ENCODE data around the gene DEGS2.

Gene DEGS2

GRCh38 chr14:100155049-100155621 lies 4.3 kb downstream of the DEGS2 start (continued):
- TF ChIP-seq, protein P1, sequence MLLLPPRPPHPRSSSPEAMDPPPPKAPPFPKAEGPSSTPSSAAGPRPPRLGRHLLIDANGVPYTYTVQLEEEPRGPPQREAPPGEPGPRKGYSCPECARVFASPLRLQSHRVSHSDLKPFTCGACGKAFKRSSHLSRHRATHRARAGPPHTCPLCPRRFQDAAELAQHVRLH (tag by site-specific recombination; IDR thresholded peaks at IDR 0.05), result peak; percentile 80
- 0 out of 2 replicates have a peak, but pooled peaks have one; percentile 52 for TF ChIP-seq ZFP37 (tag by site-specific recombination; IDR thresholded peaks at IDR 0.05)
- 0 out of 2 replicates have a peak, but pooled peaks have one; percentile 22 for TF ChIP-seq EGR2 (tag by site-specific recombination; IDR thresholded peaks at IDR 0.05; ENCODE audit: low read depth)
- TF ChIP-seq, protein P2, sequence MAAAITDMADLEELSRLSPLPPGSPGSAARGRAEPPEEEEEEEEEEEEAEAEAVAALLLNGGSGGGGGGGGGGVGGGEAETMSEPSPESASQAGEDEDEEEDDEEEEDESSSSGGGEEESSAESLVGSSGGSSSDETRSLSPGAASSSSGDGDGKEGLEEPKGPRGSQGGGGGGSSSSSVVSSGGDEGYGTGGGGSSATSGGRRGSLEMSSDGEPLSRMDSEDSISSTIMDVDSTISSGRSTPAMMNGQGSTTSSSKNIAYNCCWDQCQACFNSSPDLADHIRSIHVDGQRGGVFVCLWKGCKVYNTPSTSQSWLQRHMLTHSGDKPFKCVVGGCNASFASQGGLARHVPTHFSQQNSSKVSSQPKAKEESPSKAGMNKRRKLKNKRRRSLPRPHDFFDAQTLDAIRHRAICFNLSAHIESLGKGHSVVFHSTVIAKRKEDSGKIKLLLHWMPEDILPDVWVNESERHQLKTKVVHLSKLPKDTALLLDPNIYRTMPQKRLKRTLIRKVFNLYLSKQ (tag by site-specific recombination; IDR thresholded peaks at IDR 0.05; ENCODE audit: borderline replicate concordance), result no peak
- TF ChIP-seq, protein P3, sequence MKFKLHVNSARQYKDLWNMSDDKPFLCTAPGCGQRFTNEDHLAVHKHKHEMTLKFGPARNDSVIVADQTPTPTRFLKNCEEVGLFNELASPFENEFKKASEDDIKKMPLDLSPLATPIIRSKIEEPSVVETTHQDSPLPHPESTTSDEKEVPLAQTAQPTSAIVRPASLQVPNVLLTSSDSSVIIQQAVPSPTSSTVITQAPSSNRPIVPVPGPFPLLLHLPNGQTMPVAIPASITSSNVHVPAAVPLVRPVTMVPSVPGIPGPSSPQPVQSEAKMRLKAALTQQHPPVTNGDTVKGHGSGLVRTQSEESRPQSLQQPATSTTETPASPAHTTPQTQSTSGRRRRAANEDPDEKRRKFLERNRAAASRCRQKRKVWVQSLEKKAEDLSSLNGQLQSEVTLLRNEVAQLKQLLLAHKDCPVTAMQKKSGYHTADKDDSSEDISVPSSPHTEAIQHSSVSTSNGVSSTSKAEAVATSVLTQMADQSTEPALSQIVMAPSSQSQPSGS (tag by site-specific recombination; IDR thresholded peaks at IDR 0.05; ENCODE audit: low read depth), result no peak
- no peak for TF ChIP-seq OVOL3 (tag by site-specific recombination; IDR thresholded peaks at IDR 0.05)
- peak; percentile 100 for TF ChIP-seq ZNF2 (tag by site-specific recombination; IDR thresholded peaks at IDR 0.05)
- TF ChIP-seq ZNF350 (tag by site-specific recombination; IDR thresholded peaks at IDR 0.05), result no peak
- TF ChIP-seq ZNF830 (tag by site-specific recombination; IDR thresholded peaks at IDR 0.05; ENCODE audit: low read depth), result no peak
- TF ChIP-seq IKZF3 (tag by site-specific recombination; IDR thresholded peaks at IDR 0.05), result peak; percentile 69; the same call in 1 of the 2 replicates
- TF ChIP-seq PBX3 (CRISPR knock-in tag; IDR thresholded peaks at IDR 0.05), result no peak
- TF ChIP-seq ZNF621 (tag by site-specific recombination; IDR thresholded peaks at IDR 0.05), result no peak
- TF ChIP-seq, protein P4, sequence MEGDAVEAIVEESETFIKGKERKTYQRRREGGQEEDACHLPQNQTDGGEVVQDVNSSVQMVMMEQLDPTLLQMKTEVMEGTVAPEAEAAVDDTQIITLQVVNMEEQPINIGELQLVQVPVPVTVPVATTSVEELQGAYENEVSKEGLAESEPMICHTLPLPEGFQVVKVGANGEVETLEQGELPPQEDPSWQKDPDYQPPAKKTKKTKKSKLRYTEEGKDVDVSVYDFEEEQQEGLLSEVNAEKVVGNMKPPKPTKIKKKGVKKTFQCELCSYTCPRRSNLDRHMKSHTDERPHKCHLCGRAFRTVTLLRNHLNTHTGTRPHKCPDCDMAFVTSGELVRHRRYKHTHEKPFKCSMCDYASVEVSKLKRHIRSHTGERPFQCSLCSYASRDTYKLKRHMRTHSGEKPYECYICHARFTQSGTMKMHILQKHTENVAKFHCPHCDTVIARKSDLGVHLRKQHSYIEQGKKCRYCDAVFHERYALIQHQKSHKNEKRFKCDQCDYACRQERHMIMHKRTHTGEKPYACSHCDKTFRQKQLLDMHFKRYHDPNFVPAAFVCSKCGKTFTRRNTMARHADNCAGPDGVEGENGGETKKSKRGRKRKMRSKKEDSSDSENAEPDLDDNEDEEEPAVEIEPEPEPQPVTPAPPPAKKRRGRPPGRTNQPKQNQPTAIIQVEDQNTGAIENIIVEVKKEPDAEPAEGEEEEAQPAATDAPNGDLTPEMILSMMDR (tag by site-specific recombination; IDR thresholded peaks at IDR 0.05), result peak; percentile 88
- TF ChIP-seq ZNF791 (tag by site-specific recombination; IDR thresholded peaks at IDR 0.05), result no peak
- TF ChIP-seq ZXDB (tag by site-specific recombination; IDR thresholded peaks at IDR 0.05), result no peak
- TF ChIP-seq ZNF10 (tag by site-specific recombination; IDR thresholded peaks at IDR 0.05), result peak; percentile 94
- no peak for TF ChIP-seq SALL2 (tag by site-specific recombination; IDR thresholded peaks at IDR 0.05; ENCODE audit: borderline replicate concordance)
- no peak for TF ChIP-seq ZBTB44 (tag by site-specific recombination; IDR thresholded peaks at IDR 0.05)
- no peak for TF ChIP-seq GLI4 (tag by site-specific recombination; IDR thresholded peaks at IDR 0.05)
- TF ChIP-seq ZNF133 (tag by site-specific recombination; IDR thresholded peaks at IDR 0.05), result no peak
- TF ChIP-seq, protein P5, sequence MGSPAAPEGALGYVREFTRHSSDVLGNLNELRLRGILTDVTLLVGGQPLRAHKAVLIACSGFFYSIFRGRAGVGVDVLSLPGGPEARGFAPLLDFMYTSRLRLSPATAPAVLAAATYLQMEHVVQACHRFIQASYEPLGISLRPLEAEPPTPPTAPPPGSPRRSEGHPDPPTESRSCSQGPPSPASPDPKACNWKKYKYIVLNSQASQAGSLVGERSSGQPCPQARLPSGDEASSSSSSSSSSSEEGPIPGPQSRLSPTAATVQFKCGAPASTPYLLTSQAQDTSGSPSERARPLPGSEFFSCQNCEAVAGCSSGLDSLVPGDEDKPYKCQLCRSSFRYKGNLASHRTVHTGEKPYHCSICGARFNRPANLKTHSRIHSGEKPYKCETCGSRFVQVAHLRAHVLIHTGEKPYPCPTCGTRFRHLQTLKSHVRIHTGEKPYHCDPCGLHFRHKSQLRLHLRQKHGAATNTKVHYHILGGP (tag by site-specific recombination; IDR thresholded peaks at IDR 0.05), result no peak
- no peak for TF ChIP-seq ZNF658 (tag by site-specific recombination; IDR thresholded peaks at IDR 0.05)
- TF ChIP-seq ZSCAN30 (tag by site-specific recombination; IDR thresholded peaks at IDR 0.05), result no peak
- TF ChIP-seq ZNF548 (tag by site-specific recombination; IDR thresholded peaks at IDR 0.05), result 0 out of 2 replicates have a peak, but pooled peaks have one; percentile 12
- no peak for TF ChIP-seq ZNF449 (tag by site-specific recombination; IDR thresholded peaks at IDR 0.05)
- no peak for TF ChIP-seq ZSCAN5A (tag by site-specific recombination; IDR thresholded peaks at IDR 0.05)
- no peak for TF ChIP-seq ZNF37A (tag by site-specific recombination; IDR thresholded peaks at IDR 0.05)
- TF ChIP-seq ZBTB20 (tag by site-specific recombination; IDR thresholded peaks at IDR 0.05), result 0 out of 2 replicates have a peak, but pooled peaks have one; percentile 15

All from HEK293 (cell line).